Keratinocyte (primary cell): ENCODE data around the gene COG5.

Source experiments
- EZH2 ChIP-seq: IDR thresholded peaks from one replicate; pipeline ENCODE4 v1.6.1; 2012; ENCODE audit warnings: inconsistent platforms, mild to moderate bottlenecking, low read length, moderate library complexity
- TF ChIP-seq, protein P1 (sequence below), 3 experiments: IDR thresholded peaks in 1 of 3; conservative IDR thresholded peaks in 1 of 3; optimal IDR thresholded peaks in 1 of 3; 2 replicates in 2 of 3; 3 replicates in 1 of 3; pipeline versions ENCODE3 to v1.5.1; 2011; ENCODE audit warnings: low read length in 3 of 3, mild to moderate bottlenecking in 3 of 3, moderate library complexity in 2 of 3, control low read depth in 1 of 3, inconsistent platforms in 1 of 3; ENCODE audit not compliant: insufficient read depth in 2 of 3; ENCODE audit errors: extremely low read depth in 1 of 3

DNA sequence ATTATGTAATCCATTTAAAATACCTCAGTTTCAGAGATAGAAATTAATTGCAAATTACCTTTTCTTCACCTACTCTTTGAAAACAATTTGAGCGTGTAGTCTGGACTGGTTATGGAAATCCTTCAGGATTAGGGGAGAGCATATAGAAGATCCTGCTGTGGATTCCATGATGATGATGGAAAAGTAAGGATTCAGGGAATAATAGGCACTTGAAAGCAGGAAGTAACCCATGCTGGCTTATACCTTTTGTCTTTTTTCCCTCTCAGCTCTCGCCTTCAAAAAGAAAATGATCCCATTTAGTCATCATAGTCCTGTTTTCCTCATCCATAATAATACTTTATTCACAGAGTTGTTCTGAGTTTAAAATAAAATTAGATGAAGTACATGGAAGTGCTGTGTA is 390.5 kb downstream of the COG5 start:
- TF ChIP-seq, protein P1, sequence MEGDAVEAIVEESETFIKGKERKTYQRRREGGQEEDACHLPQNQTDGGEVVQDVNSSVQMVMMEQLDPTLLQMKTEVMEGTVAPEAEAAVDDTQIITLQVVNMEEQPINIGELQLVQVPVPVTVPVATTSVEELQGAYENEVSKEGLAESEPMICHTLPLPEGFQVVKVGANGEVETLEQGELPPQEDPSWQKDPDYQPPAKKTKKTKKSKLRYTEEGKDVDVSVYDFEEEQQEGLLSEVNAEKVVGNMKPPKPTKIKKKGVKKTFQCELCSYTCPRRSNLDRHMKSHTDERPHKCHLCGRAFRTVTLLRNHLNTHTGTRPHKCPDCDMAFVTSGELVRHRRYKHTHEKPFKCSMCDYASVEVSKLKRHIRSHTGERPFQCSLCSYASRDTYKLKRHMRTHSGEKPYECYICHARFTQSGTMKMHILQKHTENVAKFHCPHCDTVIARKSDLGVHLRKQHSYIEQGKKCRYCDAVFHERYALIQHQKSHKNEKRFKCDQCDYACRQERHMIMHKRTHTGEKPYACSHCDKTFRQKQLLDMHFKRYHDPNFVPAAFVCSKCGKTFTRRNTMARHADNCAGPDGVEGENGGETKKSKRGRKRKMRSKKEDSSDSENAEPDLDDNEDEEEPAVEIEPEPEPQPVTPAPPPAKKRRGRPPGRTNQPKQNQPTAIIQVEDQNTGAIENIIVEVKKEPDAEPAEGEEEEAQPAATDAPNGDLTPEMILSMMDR (optimal IDR thresholded peaks at IDR 0.05 in 1 of 3, IDR thresholded peaks at IDR 0.05 in 1 of 3, conservative IDR thresholded peaks at IDR 0.05 in 1 of 3; ENCODE audit: extremely low read depth in 1 of 3, insufficient read depth in 2 of 3, low read length in 3 of 3), result no peak
- TF ChIP-seq EZH2, result no peak
